Endothelial cell (in vitro differentiated cells): Measurements from ENCODE around the gene KIF6. TPM values are rescaled to one million over a fixed set of nuclear protein-coding genes. Genes with fewer than 3 reads are reported as not detected.
"Not testable (repeated sequence)": the region's sequence is repeated elsewhere in the genome, so short reads cannot be mapped to it uniquely, and the experiment has no call there.

ENCODE experiments used
- DNase-seq: peaks from one replicate; pipeline ENCODE4 v3.0.0; 2021; ENCODE audit warnings: low spot score
- H3K27ac Mint-ChIP-seq: one replicate; pipeline ENCODE4 v1.8.0; 2021; ENCODE audit warnings: mixed read lengths, inconsistent platforms; ENCODE audit not compliant: unreplicated experiment
- H3K27me3 Mint-ChIP-seq: one replicate; pipeline ENCODE4 v1.8.0; 2021; ENCODE audit warnings: mild to moderate bottlenecking, moderate library complexity, mixed read lengths, inconsistent platforms; ENCODE audit not compliant: unreplicated experiment
- H3K36me3 Mint-ChIP-seq: one replicate; pipeline ENCODE4 v1.8.0; 2021; ENCODE audit warnings: mild to moderate bottlenecking, low read depth, mixed read lengths, inconsistent platforms; ENCODE audit not compliant: unreplicated experiment
- H3K4me1 Mint-ChIP-seq: one replicate; pipeline ENCODE4 v1.8.0; 2021; ENCODE audit warnings: mild to moderate bottlenecking, mixed read lengths, inconsistent platforms; ENCODE audit not compliant: unreplicated experiment
- H3K4me3 Mint-ChIP-seq: one replicate; pipeline ENCODE4 v1.8.0; 2021; ENCODE audit warnings: mild to moderate bottlenecking, mixed read lengths, inconsistent platforms; ENCODE audit not compliant: unreplicated experiment
- H3K9me3 Mint-ChIP-seq: one replicate; pipeline ENCODE4 v1.8.0; 2021; ENCODE audit warnings: mixed read lengths, inconsistent platforms; ENCODE audit not compliant: unreplicated experiment
- total RNA-seq: library from RNA; stranded (reverse); fragmentation: NEBNext Ultra II Directional; extraction: Animal tissue kit (Norgen Biotek cat#: 25700); gene quantifications from one replicate; pipeline ENCODE4 v1.2.1, GENCODE V29; 2021; ENCODE audit not compliant: unreplicated experiment
- TF ChIP-seq, protein P1 (sequence below): fragments of 200-600 bp; sonication (generic); IDR thresholded peaks from one replicate; pipeline ENCODE4 v1.5.0; 2021; ENCODE audit warnings: antibody characterized with exemption; ENCODE audit not compliant: unreplicated experiment

Gene KIF6
- total RNA-seq, 1 donor from 2014 or later = 0.46 TPM

DNA sequence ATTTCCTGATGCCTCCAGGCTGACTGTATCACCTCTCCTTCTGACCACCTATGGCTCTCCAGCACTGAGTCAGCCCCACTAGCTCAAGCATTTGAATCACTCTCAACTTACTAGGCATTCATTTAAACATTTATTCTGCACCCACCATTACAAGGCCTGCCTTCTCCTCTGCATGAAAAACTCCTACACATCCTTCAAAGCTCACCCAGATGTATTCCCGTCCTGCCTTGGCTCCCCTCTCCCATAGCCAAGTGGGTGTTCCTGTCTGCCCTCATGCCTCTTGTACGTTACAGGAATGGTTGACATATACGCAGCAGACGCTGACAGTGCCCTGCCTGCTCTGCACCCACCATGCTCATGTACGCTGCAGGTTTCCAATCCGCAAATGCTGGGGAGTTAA lies 432.6 kb downstream of the KIF6 start:
- Mint-ChIP-seq H3K27ac (no peak overlapping the region), H3K4me3 (no peak overlapping the region), H3K4me1 (peaks cover 11% of the 10 kb centered on the region), H3K9me3 (no peaks in the 10 kb centered on the region), H3K36me3 (no peaks in the 10 kb centered on the region), H3K27me3 (peaks cover 16% of the 10 kb centered on the region)
- TF ChIP-seq, protein P1, sequence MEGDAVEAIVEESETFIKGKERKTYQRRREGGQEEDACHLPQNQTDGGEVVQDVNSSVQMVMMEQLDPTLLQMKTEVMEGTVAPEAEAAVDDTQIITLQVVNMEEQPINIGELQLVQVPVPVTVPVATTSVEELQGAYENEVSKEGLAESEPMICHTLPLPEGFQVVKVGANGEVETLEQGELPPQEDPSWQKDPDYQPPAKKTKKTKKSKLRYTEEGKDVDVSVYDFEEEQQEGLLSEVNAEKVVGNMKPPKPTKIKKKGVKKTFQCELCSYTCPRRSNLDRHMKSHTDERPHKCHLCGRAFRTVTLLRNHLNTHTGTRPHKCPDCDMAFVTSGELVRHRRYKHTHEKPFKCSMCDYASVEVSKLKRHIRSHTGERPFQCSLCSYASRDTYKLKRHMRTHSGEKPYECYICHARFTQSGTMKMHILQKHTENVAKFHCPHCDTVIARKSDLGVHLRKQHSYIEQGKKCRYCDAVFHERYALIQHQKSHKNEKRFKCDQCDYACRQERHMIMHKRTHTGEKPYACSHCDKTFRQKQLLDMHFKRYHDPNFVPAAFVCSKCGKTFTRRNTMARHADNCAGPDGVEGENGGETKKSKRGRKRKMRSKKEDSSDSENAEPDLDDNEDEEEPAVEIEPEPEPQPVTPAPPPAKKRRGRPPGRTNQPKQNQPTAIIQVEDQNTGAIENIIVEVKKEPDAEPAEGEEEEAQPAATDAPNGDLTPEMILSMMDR = no peak
- DNase-seq = no peak

DNA sequence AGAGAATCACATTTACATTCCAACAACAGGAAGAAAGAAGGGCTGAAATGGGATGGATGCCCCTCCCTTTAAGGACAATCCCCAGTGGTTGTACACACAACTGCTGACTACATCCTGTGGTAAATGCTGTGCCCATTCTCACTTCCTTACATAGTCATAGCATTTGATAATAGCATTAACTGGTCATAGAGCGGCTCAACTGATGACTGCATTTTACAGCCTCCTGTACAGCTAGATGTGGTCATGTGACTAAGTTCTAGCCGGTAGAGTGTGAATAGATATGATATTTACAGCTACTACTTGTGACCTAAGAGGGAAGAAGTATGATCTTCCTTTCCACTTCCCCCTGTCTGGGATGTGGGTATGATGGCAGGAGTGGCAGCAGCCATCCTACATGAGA lies 435.7 kb downstream of the KIF6 start:
- Mint-ChIP-seq H3K9me3 (no peaks in the 10 kb centered on the region), H3K27ac (no peak overlapping the region), H3K27me3 (peaks cover 4% of the 10 kb centered on the region), H3K4me3 (no peak overlapping the region), H3K4me1 (peaks cover 11% of the 10 kb centered on the region), H3K36me3 (no peaks in the 10 kb centered on the region)
- no peak for DNase-seq
- TF ChIP-seq, protein P1 = no peak

DNA sequence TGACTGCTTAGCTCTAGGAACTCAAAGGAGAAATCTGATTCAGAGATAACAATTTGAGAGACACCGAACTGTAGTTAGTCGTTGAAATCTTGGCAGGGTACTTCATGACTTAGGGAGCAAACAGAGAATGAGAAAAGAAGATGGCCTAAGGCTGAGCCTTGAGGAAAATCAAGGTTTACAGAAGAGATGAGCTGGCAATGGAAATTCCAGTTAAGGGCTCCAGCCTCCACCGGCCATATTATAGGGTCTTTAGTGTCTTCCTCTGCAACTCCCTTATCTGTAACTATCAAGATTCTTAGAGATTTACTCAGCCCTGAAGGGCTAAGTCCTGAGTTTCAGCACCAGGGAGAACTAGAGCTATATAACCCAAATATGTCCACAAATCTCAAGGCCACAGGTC lies 437.6 kb downstream of the KIF6 start:
- no peak overlapping the region for H3K4me3 Mint-ChIP-seq
- H3K36me3 Mint-ChIP-seq = no peaks in the 10 kb centered on the region
- H3K27ac Mint-ChIP-seq = no peak overlapping the region
- DNase-seq = no peak
- peaks cover 11% of the 10 kb centered on the region for H3K4me1 Mint-ChIP-seq
- TF ChIP-seq, protein P1 = no peak
- no peaks in the 10 kb centered on the region for H3K9me3 Mint-ChIP-seq
- H3K27me3 Mint-ChIP-seq = peaks cover 3% of the 10 kb centered on the region

DNA sequence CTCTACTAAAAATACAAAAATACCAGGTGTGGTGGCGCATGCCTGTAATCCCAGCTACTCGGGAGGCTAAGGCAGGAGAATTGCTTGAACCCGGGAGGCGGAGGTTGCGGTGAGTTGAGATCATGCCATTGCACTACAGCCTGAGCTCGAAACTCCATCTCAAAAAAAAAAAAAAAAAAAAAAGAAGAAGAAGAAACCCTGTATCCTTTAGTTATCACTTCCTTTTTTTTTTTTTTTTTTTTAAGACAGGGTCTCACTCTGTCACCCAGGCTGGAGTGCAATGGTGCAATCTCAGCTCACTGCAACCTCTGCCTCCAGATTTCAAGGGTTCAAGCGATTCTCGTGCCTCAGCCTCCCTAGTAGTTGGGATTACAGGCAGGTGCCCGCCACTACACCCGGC lies 438.6 kb downstream of the KIF6 start:
- H3K27ac Mint-ChIP-seq, H3K36me3 Mint-ChIP-seq, DNase-seq, H3K4me3 Mint-ChIP-seq, H3K27me3 Mint-ChIP-seq, H3K9me3 Mint-ChIP-seq: not testable (repeated sequence)
- H3K4me1 Mint-ChIP-seq = peaks cover 11% of the 10 kb centered on the region

DNA sequence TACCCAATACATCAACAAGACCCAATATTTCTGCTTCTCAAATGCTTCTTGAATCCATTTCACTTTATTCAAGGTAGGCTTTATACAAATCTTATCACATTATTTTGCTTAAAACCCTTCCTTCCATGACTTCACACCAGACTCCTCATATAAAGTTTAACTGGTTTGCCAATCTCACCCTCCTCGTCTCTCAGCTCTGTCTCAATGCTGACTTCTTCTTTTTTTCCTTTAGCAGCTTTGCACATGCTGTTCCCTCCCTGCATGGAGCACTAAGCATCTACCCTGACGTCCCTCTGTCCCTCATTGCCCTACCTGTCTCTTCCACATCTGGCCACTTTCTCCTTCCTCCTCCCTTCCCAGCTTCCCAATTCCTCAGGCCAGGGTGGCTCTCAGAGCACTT lies 442.4 kb downstream of the KIF6 start:
- DNase-seq = no peak
- H3K27me3 Mint-ChIP-seq = peaks cover 10% of the 10 kb centered on the region
- TF ChIP-seq, protein P1 = no peak
- H3K9me3 Mint-ChIP-seq = no peaks in the 10 kb centered on the region
- no peak overlapping the region for H3K4me3 Mint-ChIP-seq
- H3K4me1 Mint-ChIP-seq = no peaks in the 10 kb centered on the region
- no peaks in the 10 kb centered on the region for H3K36me3 Mint-ChIP-seq
- H3K27ac Mint-ChIP-seq = no peak overlapping the region
